Esophagus squamous epithelium (tissue), 4 donors: Measurements from ENCODE around the gene PTDSS2.

Experiments used
- POLR2A ChIP-seq, 4 donors: fragments of 450-650 bp; IDR thresholded peaks; one replicate each; pipeline ENCODE4 v1.6.1; 2017; ENCODE audit warnings: antibody characterized with exemption in 4 of 4, mild to moderate bottlenecking in 4 of 4, moderate library complexity in 3 of 4
- TF ChIP-seq, protein P1 (sequence below), 6 experiments: fragments of 450-650 bp in 4 of 6; fragments of 200-600 bp in 2 of 6; sonication (generic) in 2 of 6; IDR thresholded peaks; one replicate each; pipeline ENCODE4 v1.5.1; 2016 to 2019; ENCODE audit warnings: antibody characterized with exemption in 6 of 6, mild to moderate bottlenecking in 4 of 6, moderate library complexity in 4 of 6

- TF ChIP-seq, protein P1, sequence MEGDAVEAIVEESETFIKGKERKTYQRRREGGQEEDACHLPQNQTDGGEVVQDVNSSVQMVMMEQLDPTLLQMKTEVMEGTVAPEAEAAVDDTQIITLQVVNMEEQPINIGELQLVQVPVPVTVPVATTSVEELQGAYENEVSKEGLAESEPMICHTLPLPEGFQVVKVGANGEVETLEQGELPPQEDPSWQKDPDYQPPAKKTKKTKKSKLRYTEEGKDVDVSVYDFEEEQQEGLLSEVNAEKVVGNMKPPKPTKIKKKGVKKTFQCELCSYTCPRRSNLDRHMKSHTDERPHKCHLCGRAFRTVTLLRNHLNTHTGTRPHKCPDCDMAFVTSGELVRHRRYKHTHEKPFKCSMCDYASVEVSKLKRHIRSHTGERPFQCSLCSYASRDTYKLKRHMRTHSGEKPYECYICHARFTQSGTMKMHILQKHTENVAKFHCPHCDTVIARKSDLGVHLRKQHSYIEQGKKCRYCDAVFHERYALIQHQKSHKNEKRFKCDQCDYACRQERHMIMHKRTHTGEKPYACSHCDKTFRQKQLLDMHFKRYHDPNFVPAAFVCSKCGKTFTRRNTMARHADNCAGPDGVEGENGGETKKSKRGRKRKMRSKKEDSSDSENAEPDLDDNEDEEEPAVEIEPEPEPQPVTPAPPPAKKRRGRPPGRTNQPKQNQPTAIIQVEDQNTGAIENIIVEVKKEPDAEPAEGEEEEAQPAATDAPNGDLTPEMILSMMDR (IDR thresholded peaks at IDR 0.05) = no peak
- no peak for TF ChIP-seq POLR2A (IDR thresholded peaks at IDR 0.05)
These were observed 37.4 kb upstream of the PTDSS2 start for GRCh38 chr11:412641-413119.
